ENCODE measurements around the gene DHTKD1. TPM values are rescaled to one million over a fixed set of nuclear protein-coding genes. Genes with fewer than 3 reads are reported as not detected.
"Not testable (repeated sequence)": the region's sequence is repeated elsewhere in the genome, so short reads cannot be mapped to it uniquely, and the experiment has no call there.

The DHTKD1 gene
- polyA plus RNA-seq, 3 donors, result 10.7 to 14.9 (median 11.1) TPM

DNA sequence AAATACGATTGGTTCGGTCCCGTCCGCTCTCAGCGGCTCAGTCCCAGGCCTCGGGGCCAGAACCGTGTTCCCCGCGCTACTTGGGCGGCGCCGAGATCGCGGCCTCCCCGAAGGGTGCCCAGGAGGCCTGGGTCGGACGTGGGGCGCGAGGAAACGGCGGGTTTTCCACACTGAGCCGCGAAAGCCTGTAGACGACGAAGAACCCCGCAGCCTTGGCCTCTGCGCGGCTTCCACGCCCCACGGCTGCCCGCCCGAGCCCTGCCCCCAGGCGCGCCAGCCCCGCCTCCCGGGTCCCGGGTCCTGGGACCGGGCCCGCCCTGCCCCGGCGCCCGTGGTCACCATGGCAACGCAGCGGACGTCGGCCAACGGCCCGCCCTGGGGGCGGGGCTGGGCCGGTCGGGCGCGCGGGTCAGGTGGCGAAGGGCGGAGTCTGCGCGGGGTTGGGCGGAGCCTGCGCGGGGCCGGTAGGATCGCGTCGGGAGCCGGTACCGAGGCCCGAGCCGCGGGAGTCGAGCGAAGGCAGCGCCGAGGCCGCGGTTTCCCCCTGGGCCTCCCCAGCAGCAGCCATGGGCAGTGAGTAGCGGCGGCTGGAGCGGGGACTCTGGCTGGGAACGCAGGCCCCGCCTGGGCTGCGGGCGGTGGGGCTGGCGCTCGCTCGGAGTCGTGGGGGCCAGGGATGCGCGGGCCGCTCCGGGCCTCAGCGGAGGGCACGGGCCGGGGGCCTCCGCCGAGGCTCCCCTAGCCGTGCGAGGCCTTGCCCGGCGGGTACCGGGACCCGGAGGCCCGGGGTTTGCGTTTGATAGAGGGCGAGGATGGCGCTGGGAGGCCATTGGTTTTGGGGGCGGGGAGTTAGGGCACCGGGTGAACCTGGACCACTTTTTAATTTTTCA lies 60.7 kb downstream of the DHTKD1 start, which contains the start of gene SEC61A2:
Gene SEC61A2, plus strand, starts transcription at position 456 of the 890 bp plus-strand sequence. Its CDS starts 111 bp downstream, at position 567.
- WGBS, 3 donors, result 0 to 1% (median 1%) methylated on average over 89 to 108 of the region's 108 CpGs

DNA sequence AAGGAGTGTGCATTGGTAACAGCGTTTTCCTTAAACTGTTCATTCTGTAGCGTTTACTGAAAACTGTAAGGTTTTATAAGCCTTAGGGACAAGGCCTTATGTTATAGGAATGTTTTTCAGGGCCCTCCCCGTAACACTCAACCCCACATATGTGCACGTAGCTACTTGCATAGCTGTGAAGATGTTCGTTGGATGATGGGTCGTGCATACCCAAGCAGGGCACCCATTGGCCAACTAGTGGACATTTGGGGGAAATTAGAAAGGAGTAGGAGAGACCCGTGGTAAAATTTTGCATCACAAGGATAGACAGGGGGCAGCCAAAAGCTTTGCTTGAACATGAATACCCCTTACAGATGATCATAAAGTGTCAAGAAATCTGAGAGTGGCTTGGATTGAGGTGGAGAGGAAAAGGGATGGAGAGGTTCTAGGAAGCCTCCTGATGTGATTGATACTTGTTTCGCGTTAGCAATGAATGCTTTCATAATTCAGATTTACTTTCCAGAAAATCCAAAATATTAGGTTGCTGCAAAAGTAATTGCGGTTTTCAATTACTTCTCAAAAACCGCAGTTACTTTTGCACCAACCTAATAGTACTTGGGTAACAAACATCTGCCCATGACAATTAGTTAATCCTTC lies 61.6 kb downstream of the DHTKD1 start:
- H3K27ac ChIP-seq (ENCODE audit: low read depth, low read length), result no peak overlapping the region
- 28 to 33% (median 29%) methylated on average over 11 of the region's 11 CpGs for WGBS, 3 donors

More for the DNA sequence above, 60.7 kb downstream of the DHTKD1 start, which contains the start of gene SEC61A2:
- no peak within 1 kb of the TSS for H3K27ac ChIP-seq (ENCODE audit: low read depth, low read length)

DNA sequence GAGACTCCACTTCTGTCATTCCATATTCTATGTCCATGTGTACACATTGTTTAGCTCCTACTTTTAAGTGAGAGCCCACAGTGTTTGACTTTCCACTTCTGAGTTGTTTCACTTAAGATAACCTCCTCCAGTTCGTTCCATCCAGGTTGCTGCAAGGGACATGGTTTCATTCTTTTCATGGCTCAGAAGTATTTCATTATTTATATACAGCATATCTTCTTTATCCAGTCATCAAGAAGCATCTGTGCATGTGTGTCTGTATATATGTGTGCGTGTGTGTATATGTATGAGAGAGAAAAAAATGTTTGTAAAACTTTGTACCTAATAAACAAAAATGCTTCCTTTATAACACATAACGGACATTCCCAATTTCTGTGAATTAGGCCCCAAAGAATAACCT lies 66.9 kb downstream of the DHTKD1 start:
- no peak overlapping the region for H3K27ac ChIP-seq (ENCODE audit: low read depth, low read length)
- WGBS, 3 donors, result 82 to 91% (median 88%) methylated on average over 3 of the region's 3 CpGs

DNA sequence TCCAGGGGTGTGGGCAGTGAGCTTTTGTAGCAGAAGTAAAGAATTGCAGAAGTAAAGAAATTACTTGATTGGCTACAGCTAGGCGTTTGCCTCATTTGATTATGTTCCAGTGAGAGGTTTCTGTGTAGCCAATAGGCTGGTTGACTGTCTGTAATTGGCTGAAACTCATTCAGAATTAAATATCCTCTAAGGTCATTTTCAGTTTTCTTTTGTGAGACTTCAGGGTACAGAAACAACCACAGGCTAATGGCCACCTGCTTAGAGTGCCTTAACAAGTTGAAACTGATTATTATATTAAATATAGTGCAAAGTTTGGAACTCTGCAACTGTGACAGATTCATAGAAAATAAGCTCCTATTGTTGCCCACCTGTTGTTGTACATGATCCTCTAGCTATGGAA lies 71.3 kb downstream of the DHTKD1 start:
- H3K27ac ChIP-seq (ENCODE audit: low read depth, low read length), result no peak overlapping the region
- 54 to 100% (median 90%) methylated on average over 1 of the region's 1 CpG for whole genome bisulfite sequencing, 3 donors

DNA sequence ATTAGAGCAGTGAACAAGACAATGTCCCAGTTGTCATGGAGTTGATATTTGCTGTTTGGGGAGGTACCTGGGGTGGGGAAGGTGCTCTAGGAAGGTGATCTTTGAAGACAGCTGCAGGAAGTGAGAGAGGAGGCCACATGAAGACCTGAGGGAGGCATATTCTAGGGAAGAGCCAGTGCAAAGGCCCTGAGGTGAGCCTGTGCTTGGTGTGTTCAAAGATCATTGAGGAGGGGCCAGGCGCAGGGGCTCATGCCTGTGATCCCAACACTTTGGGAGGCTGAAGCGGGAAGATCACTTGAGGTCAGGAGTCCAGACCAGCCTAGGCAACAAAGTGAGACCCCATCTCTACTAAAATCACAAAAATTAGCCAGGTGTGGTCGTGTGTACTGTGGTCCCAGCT lies 75.8 kb downstream of the DHTKD1 start:
- H3K27ac ChIP-seq (ENCODE audit: low read depth, low read length), result no peak overlapping the region
- WGBS, 3 donors, result 94 to 97% (median 95%) methylated on average over 3 of the region's 3 CpGs

DNA sequence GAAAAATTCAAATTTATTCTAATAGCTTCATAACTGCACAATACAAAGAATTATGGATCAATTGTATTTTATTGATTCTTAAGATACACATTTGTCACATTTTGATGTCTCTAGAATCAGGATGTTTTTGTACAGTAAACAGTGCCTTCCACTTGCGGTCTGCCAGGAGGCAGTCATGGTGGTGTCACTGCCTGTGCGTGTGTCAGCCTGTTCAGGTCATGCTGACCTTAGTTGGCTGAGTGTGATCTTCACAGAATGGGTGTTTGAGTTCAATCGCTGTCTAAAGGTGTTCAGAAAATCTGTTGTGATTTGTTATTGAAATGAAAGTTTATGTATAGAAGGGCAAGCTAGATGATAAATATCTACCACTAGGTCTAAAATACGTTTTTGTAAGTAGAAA lies 81.4 kb downstream of the DHTKD1 start:
- 71 to 80% (median 76%) methylated on average over 4 of the region's 4 CpGs for WGBS, 3 donors
- no peak overlapping the region for H3K27ac ChIP-seq (ENCODE audit: low read depth, low read length)

DNA sequence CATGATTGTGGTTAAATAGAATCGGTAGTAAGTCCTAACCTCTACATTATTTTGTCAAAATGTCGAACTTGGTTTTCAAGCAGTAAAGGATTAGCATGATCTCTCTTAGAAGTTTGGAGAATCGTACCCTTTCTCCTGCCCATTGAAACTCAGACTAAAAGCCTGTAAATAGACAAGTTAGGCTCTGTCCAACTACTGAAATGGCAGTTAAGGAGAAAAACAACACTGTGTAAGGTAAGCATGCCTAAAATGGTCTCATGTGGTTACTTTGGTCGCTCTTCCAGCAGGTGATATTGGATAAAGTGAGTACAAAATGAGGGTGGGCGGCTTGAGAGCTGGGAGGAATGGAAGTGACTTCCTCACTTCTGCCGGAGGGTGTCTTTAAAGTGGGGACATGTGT lies 85.8 kb downstream of the DHTKD1 start:
- 92 to 95% (median 95%) methylated on average over 6 of the region's 6 CpGs for WGBS, 3 donors
- H3K27ac ChIP-seq (ENCODE audit: low read depth, low read length), result no peak overlapping the region

DNA sequence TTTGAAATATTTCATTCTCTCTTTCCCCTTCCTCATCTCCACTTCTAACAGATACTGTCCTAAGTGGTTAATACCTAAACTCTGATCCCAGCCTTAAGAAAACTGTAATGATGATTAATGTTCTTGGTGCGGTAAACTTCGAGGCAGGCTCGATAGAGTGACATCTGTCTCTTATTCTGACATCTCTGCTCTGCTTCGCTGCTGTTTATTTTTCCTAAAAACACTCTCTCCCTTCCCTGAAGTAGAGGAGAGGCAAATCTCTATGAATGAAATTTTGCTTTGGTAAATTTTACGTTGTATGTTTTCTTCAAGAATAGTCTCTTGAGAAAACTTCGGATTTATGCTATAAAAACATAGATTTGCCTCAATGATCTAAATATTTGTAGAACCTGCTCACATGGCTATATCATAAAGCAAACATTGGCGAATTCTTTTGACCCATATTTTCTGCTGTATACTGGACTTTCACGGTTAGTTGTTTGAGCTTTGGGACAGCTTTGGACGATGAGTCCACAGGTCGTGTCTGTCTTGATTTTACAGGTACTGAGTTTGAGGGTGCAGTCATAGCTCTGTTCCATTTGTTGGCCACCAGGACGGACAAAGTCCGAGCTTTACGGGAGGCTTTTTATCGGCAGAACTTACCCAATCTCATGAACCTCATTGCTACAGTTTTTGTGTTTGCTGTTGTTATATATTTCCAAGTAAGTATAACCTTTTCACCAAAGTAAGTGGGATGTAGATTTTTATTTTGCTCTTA lies 87.8 kb downstream of the DHTKD1 start:
- WGBS, 3 donors, result 60 to 90% (median 90%) methylated on average over 14 of the region's 14 CpGs

DNA sequence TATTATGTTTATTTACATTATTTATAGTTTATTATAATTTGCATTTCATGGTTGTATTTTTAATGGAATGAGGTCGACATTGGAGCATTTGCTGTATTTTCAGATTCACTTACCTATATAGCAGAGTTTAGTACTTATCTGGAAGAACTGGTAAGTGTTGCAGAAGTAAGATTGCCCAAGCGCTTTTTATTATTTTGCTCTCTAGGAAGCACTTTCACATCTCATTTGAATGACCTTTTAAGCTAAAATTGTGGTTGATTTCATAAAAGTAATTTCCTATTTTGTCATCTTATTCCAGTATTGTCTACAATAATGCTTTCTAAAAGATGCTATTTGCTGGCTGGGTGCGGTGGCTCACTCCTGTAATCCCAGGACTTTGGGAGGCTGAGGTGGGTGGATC lies 89.4 kb downstream of the DHTKD1 start:
- 62 to 91% (median 74%) methylated on average over 3 of the region's 3 CpGs for WGBS, 3 donors
- H3K27ac ChIP-seq (ENCODE audit: low read depth, low read length), result no peak overlapping the region

More for the DNA sequence above, 87.8 kb downstream of the DHTKD1 start:
- H3K27ac ChIP-seq (ENCODE audit: low read depth, low read length), result no peak overlapping the region

DNA sequence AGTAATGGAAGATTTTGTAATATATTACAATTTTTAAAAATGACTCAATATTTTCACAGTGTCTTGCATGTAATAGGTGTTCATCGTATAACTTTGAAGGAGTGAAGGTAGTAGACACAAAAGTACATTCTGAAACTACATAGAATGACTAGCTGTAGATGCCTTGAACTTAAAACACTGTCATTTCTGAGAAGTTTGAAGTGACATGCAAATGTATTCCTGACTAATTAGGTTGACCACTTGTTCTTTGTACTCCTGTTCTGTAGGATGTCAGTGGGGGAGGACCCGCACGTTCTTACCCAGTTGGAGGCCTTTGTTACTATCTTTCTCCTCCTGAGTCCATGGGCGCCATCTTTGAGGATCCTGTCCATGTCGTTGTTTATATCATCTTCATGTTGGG lies 91.9 kb downstream of the DHTKD1 start:
- H3K27ac ChIP-seq (ENCODE audit: low read depth, low read length), result no peak overlapping the region
- 92 to 97% (median 96%) methylated on average over 5 of the region's 5 CpGs for WGBS, 3 donors

DNA sequence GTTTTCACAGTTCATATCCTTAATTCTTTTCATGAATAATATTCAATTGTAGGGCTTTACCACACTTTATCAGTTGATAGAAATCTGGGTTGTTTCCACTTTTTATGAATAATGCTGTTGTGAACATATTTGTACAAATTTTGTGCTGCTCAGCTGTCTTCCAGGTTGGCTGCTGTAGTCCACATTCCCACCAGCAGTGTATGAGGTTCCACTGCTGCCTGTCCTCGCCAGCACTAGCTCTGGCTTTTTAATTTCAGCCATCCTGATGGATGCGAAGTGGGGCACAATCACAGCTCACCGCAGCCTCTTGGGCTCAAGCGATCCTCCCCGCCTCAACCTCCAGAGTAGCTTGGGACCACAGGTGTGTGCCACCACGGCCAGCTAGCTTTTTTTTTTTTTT lies 94.2 kb downstream of the DHTKD1 start:
- WGBS, 3 donors, result 95 to 98% (median 97%) methylated on average over 6 of the region's 6 CpGs
- no peak overlapping the region for H3K27ac ChIP-seq (ENCODE audit: low read depth, low read length)

DNA sequence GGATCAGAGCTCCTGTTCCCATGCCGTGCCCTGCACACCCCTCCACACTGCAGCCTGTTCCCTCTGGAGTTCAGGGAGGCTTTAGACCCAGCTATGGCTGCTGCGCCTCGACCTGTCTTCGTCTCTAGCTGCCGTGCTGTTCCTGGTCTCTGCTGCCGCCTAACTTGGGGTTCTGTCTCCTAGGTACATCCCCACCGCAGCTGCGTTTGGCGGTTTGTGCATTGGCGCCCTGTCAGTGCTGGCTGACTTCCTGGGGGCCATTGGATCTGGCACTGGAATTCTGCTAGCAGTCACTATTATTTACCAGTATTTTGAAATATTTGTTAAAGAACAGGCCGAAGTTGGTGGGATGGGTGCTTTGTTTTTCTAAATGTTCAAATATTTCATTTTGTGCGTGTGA lies 95.3 kb downstream of the DHTKD1 start:
- 90 to 92% (median 92%) methylated on average over 12 of the region's 12 CpGs for WGBS, 3 donors
- H3K27ac ChIP-seq (ENCODE audit: low read depth, low read length), result no peak overlapping the region

DNA sequence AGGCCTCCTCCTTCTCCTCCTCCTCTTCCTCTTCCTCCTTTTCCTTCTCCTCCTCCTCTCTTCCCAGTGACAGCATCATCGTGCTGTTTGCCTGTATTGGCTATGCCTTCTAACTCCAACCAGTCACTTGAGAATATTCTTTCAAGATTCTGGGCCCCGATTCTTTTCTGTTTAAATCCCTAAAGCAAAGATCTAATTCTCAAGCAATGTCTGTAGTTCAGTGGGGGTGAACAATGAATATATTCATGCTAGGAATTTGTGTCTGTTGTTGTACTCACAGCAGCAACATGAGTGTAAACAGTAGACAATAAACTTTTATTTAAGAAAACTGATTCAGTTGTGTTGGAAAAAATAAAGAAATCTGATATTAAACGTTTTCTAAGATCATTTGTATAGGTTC lies 96.3 kb downstream of the DHTKD1 start:
- H3K27ac ChIP-seq (ENCODE audit: low read depth, low read length), result no peak overlapping the region
- 68 to 72% (median 69%) methylated on average over 3 of the region's 3 CpGs for WGBS, 3 donors

DNA sequence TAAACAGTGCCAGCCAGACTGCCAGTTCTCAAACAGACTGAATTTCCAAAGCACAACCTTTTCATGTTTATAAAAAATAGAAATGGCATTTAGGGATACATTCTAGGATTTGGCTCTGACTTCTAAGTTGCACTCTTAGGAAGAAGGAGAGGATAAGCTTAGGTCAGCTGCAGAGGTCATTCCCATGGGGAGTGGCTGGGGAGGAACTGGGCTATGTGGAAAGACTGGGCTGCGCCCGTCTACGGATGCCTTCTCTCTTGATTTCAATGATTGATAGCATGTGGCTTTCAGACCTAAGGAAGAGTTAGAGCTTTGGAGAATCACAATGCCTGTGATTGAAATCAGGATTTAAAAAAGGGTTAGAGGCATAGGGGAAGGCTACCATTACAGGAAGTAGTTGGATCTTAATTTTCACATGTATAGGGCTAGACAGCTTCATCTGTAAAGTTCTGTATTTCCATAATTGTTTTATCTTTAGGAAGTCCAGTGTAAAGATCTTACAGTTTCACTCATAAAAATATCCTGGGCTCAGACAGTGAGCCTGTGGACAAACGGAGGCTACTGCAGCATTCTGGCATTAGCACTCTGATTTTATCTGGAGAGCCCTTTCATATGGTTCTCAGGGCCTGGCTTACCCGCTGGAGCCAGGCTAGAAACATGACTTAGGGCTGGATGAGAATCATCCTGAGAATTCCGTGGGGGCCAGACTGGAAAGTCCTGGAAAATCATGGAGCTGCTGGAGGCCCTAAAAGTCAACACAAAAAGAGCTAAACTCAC lies 97.4 kb downstream of the DHTKD1 start:
- 69 to 90% (median 82%) methylated on average over 6 of the region's 6 CpGs for WGBS, 3 donors
- no peak overlapping the region for H3K27ac ChIP-seq (ENCODE audit: low read depth, low read length)

DNA sequence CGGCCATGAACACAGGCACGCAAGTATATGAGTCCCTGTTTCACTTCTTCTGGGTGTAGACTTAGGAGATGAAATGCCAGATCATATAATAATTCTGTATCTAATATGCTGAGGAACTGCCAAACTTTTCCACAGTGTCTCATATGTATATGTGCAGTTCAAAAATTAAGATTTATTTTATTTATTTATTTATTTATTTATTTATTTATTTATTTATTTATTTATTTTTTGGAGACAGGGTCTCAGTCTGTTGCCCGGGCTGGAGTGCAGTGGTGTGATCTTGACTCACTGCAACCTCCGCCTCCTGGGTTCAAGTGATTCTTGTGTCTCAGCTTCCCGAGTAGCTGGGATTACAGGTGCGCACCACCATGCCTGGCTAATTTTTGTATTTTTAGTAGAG lies 102.8 kb downstream of the DHTKD1 start:
- WGBS, 3 donors, result 87 to 99% (median 88%) methylated on average over 6 of the region's 6 CpGs
- H3K27ac ChIP-seq (ENCODE audit: low read depth, low read length), result not testable (repeated sequence)
